HEK293 (cell line): ENCODE data around the gene AHCY.
"Not testable (repeated sequence)": the region's sequence is repeated elsewhere in the genome, so short reads cannot be mapped to it uniquely, and the experiment has no call there.

Experiments used
- KLF9 ChIP-seq: fragments of 450-650 bp; formaldehyde crosslinking; IDR thresholded peaks from 2 replicates; pipeline ENCODE4 v1.5.1; 2016; ENCODE audit warnings: missing biosample characterization, missing genetic modification characterization, low read depth
- TCF7L2 ChIP-seq: IDR thresholded peaks from 2 replicates; pipeline ENCODE4 v1.6.1; 2011; ENCODE audit warnings: low read depth, mild to moderate bottlenecking, inconsistent platforms, low read length, moderate library complexity, borderline replicate concordance
- ZNF48 ChIP-seq: fragments of 450-650 bp; formaldehyde crosslinking; IDR thresholded peaks from 2 replicates; pipeline ENCODE4 v1.5.1; 2016; ENCODE audit warnings: missing biosample characterization, missing genetic modification characterization
- ZNF596 ChIP-seq: fragments of 450-650 bp; IDR thresholded peaks from 2 replicates; pipeline ENCODE4 v1.5.0; 2018; ENCODE audit warnings: missing biosample characterization, mild to moderate bottlenecking, missing genetic modification characterization, moderate library complexity
- TF ChIP-seq, protein P1 (sequence below): fragments of 450-650 bp; formaldehyde crosslinking; IDR thresholded peaks from 2 replicates; pipeline ENCODE4 v1.5.1; 2016; ENCODE audit warnings: missing biosample characterization, missing genetic modification characterization

GRCh38 chr20:34330861-34331544 is 27.8 kb upstream of the AHCY start:
- TF ChIP-seq KLF9; ZNF48 (tag by site-specific recombination); ZNF596 (tag by site-specific recombination); TCF7L2: not testable (repeated sequence)
- TF ChIP-seq, protein P1, sequence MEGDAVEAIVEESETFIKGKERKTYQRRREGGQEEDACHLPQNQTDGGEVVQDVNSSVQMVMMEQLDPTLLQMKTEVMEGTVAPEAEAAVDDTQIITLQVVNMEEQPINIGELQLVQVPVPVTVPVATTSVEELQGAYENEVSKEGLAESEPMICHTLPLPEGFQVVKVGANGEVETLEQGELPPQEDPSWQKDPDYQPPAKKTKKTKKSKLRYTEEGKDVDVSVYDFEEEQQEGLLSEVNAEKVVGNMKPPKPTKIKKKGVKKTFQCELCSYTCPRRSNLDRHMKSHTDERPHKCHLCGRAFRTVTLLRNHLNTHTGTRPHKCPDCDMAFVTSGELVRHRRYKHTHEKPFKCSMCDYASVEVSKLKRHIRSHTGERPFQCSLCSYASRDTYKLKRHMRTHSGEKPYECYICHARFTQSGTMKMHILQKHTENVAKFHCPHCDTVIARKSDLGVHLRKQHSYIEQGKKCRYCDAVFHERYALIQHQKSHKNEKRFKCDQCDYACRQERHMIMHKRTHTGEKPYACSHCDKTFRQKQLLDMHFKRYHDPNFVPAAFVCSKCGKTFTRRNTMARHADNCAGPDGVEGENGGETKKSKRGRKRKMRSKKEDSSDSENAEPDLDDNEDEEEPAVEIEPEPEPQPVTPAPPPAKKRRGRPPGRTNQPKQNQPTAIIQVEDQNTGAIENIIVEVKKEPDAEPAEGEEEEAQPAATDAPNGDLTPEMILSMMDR (tag by site-specific recombination), result not testable (repeated sequence)
